ENCODE results near the gene RARG.

Gene RARG

GRCh38 chr12:53244337-53244736 lies 12.3 kb upstream of the RARG start:
- DNase-seq (ENCODE audit: low read depth) = no peak

DNA sequence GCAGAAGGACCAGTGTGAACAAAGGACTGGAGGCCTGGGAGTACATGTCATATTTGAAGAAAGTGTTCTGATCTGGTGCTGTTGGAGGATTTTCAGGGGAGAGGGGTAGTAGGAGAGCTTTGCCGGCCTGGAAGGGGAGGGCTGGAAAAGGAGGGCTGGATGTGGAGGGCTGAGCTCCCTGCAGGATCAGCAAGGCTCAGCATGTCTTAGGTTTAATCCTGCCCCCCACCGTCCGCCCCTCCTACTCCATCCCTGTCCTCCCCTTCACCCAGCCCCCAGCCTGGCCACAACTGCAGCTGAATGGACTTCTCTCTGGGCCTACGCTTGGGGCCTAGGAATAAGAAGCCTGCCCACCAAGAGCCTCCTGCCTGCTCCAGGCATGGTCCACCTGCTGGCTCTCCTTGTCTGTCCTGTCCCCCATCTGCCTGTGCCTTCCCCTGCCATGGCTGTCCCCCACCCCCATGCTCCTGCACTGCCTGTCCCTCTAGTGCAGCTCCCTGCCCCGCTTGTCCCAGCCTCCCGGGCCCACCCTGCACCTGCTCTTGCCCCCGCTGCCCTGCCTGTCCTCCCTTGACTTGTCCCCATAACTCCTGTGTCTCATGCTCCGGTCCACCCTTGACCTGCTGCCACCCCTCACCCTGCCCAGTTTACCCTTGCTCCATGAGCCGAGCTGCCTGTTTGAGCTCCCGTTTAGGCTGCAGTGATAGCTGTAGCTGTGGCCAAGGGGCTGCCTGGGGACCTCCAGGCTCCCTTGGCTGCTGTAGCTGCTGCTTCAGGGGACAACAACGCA lies 9.8 kb upstream of the RARG start:
- DNase-seq (ENCODE audit: low read depth) = no peak

DNA sequence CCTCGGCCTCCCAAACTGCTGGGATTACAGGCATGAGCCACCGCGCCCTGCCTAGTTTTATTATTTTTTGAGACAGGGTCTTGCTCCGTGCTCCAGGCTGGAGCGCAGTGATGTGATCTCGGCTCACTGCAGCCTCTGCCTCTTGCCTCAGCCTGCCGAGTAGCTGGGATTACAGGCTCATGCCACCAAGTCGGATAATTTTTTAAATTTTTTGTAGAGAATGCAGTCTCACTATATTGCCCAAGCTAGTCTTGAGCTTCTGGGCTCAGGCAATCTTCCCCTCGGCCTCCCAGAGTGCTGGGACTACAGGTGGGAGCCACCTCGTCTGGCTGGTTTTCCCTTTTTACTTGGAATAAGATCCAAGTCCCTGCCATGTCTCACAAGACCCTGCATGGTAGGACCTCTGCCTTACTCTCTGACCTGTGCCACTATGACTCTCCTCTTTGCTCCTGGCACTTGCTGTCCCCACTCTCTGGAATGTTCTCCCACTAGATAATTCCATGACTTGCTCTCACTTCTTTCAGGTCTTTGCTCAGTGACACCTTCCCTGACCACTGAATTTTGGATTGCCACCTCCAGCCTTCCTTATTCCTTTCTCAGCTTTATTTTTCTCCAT lies 7.7 kb upstream of the RARG start:
- DNase-seq (ENCODE audit: low read depth) = no peak

DNA sequence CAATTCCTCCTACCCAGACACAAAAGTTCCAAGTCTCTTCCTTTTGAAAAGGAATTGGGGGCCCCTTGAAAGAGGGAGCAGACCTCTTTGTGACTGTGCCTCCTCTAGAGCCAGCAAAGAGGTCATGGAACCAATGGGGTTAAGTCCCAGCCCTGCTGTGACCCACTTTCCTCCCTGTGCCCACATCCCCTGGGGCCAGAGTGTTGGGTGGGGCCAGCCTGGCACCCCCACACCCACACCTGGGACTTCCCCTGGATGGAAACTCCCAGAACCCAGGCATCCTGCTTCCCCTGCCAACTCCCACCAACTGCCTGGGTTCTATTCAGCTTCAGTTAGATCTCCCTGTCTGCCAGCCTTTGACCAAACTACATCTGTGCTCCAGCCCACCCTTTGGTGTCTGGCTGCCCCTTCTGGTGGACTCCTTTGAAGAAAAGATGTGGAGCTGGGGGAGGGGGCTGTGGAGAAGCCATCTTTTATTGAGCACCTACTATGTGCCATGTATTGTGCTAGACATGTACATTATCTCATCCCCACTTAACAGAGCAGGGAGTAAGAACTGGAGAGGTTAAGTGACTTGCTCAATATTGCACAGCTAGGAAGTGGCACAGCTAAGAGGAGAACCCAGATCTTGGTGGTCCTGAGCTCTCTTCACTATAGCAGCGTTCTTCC lies 4.6 kb upstream of the RARG start:
- DNase-seq (ENCODE audit: low read depth) = peak; percentile 60

- DNase-seq (ENCODE audit: low read depth) = no peak
These were observed 3.9 kb upstream of the RARG start for GRCh38 chr12:53235742-53236442.

DNA sequence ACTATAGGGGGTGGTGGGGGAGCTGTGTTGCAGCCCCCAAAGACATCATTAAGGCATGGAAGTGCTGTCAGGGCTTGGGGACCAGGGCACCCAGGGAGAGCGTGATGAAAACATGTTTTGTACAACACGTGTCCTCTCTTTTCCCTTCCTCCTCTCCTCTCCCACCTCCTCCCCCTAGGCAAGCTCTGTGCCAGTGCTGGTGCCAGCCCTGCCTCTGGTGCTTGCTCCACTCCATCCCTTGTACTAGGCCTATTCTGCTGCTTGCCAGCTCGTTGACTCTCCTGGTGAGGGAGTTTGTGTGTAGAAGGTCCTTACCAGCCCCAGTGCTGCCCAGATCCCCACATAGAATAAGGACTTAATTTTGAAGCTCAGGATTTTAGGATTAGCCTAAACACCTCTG lies 3.2 kb upstream of the RARG start:
- DNase-seq (ENCODE audit: low read depth) = no peak

- no peak for DNase-seq (ENCODE audit: low read depth)
These were observed 2.4 kb upstream of the RARG start for GRCh38 chr12:53234271-53234914.

DNA sequence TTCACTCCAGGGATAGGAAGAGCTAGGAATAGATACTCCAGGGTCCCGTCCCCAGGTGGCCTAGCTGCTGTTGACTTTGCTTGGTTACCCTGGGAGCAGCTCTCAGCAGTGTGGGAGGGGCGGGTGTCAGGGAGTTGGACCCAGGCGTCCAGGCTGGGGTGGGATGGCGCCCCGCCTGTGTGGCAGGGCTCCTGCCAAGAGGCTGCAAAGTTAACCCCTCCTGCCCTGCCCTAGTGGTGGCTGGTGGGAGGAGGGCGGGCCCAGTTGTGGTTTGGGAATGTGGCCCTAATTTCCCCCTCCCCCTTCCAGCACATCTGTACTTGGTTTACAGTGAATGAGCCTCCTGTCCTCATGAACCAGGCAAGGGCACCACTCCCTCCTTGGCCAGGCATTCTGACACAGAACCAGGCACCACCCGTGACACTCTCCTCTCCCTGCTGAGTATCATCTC lies 1.7 kb upstream of the RARG start:
- DNase-seq (ENCODE audit: low read depth) = no peak

- no peak for DNase-seq (ENCODE audit: low read depth)
These were observed 845 bp upstream of the RARG start for GRCh38 chr12:53232646-53233461.

GRCh38 chr12:53231671-53231920 lies 413 bp downstream of the RARG start:
- DNase-seq (ENCODE audit: low read depth) = no peak

- DNase-seq (ENCODE audit: low read depth) = no peak
These were observed 1.7 kb downstream of the RARG start for GRCh38 chr12:53230108-53230845.

- no peak for DNase-seq (ENCODE audit: low read depth)
These were observed 2.6 kb downstream of the RARG start for GRCh38 chr12:53229454-53229853.

DNA sequence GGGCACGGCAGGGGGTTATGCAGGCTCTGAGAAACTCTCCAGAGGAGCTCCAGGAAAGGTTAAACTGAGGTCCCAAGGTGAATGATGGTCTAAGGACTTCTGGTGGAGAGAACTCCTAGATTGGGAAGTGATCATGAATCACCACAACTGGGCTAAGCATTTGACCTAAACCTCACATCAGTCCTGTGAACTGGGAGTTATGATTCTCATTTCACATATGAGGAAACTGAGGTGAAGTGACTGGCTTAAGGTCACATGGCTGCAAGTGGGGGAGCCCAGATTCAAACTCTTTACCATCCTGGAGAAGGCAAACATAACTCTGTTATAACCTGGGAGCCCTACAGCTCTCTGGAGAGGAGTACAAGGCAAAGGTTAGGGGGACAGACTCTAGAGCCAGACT lies 4.2 kb downstream of the RARG start:
- no peak for DNase-seq (ENCODE audit: low read depth)

DNA sequence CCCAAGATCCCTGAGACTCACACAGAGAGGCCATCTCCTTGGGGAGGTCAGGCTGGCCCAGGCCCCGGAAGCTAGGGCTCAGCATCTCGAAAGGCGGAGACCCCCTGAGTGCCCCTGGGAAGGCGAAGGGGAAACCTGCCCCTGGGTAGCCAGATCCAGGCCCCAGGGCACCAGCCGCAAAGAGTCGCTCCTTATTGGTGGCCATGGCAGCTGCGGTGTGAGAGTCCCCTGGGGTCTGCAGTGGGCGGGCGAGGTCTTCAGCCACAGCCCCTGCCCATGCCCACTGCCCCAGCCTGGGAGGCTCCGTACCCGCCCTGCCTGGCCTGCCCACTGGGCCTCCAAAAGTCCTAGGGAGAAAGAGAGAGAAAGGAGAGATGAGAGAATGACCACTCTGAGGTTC lies 4.7 kb downstream of the RARG start:
- DNase-seq (ENCODE audit: low read depth) = no peak

DNA sequence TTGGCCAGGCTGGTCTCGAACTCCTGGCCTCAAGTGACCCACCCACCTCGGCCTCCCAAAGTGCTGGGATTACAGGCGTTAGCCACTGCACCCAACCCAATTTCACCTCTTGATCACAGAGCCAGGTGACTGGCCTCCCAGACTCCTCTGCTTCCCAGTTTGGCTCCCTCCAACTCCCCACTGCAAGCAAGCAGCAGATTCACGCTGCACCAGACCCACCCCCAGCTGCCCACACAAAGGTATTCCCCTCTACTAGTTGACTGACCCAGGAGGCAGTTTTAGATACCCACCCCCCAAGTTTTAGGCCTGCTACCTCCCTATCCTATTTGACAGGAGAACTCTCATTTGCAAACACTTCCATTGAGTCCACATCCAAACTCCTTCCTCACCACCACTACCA lies 5.2 kb downstream of the RARG start:
- DNase-seq (ENCODE audit: low read depth) = no peak

DNA sequence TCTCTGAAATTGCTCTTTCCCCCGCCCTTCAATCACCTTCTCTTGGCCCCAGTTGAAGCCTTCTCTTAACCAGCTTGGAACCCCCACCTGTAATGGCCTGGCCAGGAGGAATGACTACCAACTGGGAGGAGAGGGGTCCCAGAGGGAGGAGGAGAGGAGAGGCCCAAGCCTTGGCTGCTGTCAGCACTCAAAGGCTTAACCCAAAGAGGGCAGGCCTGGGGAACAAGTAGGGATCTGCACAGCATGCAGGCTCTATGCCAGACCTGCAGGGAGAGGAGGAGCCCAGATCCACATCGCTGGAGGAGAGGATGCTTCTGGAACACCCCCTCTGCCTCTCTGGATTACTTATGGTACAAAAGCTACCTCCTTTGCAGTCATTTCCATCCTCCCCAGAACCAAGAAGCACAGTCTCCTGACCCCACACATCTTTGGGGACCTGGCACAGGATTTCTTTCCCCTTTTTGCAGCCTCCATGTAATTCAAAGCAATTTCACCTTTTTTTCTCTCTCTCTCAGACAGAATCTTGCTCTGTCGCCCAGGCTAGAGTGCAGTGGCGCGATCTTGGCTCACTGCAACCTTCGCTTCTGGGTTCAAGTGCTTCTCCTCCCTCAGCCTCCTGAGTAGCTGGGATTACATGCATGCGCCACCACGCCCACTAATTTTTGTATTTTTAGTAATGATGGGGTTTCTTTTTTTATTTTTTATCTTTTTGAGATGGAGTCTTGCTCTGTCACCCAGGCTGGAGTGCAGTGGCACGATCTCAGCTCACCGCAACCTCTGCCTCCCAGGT lies 6.2 kb downstream of the RARG start:
- DNase-seq (ENCODE audit: low read depth) = no peak

- no peak for DNase-seq (ENCODE audit: low read depth)
These were observed 6.9 kb downstream of the RARG start for GRCh38 chr12:53224897-53225634.

GRCh38 chr12:53224061-53224896 lies 7.7 kb downstream of the RARG start:
- no peak for DNase-seq (ENCODE audit: low read depth)
